NCI-H2171 treated with DMSO at 0.1 percent for 48 hours (cell line): ENCODE results near the gene DRD3.

Source experiments
- DNase-seq: peaks from one replicate; lab custom pipeline; 2025; lab: John Stamatoyannopoulos, UW

DRD3 gene

GRCh38 chr3:114178770-114179368 lies at the start of gene DRD3:
Gene DRD3 (minus strand): TSS chr3:114179052. CDS start chr3:114171992, 7,060 bp downstream.
- no peak for DNase-seq

DNA sequence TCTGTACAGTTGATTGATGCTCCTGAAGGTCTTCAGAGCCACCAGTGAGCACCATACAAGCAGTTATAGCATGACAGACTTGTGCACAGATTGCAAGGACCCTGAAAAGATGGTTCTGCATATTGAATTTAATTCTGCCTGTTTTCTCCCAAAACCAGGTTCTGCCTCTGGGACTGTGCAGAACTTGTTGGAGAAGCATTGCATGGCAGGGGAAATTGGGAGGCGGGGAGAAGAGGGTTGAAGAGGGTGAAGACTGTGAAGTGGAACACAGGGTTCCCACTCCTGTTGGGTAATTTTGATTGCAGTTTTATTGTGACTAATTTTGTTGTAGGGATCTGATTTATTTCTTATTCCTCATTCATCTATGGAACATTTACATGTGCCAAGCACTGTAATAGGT lies 48.2 kb upstream of the DRD3 start:
- DNase-seq, result no peak

DNA sequence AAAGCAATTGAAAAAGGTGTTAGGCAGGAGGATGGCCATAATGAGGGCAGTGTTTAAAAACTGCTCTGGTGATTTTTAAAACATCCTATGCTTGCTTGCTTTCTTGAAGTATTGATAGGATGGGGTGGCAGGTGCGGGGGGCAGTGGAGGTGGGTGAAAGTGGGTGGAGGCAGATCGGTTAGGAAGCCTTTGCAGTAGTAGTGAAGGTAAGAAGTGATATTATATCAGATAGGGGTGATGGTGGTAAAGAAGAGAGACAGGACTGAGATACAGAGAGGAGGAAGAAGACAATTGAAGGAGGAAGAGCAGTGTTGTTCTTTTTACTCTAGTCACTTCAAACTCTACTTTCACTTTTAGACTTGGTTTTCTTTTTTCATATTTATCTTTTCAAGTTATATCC lies 47.5 kb upstream of the DRD3 start:
- no peak for DNase-seq

- DNase-seq, result no peak
Measured at GRCh38 chr3:114223143-114223542, 44.3 kb upstream of the DRD3 start.

DNA sequence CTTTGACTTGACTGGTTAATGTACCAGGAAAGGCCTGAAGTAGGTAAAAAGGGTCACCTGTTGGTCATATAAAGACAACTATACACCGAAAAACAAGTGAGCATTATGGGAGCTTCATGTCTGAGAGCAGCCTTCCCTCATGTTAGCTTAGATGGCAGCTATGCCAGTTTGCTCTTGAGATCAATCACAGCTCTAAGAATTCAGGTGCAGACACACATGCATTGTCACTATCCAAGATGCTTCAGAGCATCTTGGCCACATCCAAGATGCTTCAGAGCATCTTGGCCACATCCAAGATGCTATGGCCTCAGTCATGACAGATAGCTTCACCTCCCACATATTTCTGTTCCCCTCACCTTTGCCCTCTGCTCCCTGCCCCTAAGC lies 43.0 kb upstream of the DRD3 start:
- no peak for DNase-seq

GRCh38 chr3:114221165-114221880 lies 42.5 kb upstream of the DRD3 start:
- DNase-seq, result no peak

GRCh38 chr3:114219741-114220140 lies 40.9 kb upstream of the DRD3 start:
- DNase-seq, result no peak

GRCh38 chr3:114218578-114219185 lies 39.8 kb upstream of the DRD3 start:
- DNase-seq, result peak; percentile 69

DNA sequence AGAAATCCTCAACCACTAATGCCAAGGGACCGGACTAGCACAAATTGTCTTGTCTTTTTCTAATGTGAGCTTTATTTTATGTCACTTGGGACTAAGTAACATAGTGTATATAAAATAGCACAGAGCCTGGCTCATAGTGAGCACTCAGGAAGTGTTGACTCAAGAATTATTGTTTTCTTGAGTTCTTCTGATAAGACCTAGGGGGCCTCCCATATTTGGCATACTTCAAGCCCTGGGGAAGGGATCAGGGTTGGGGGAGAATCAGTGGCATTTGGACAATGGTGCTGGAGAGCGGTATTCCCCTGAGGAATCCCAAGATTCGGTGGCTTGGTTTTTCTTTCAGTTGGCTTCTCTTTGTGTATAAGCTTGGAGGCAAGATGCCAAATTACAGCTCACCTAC lies 39.2 kb upstream of the DRD3 start:
- peak; percentile 18 for DNase-seq

- DNase-seq, result peak; percentile 49
Measured at GRCh38 chr3:114217266-114217665, 38.4 kb upstream of the DRD3 start.

- DNase-seq, result no peak
Measured at GRCh38 chr3:114216186-114216970, 37.5 kb upstream of the DRD3 start.

DNA sequence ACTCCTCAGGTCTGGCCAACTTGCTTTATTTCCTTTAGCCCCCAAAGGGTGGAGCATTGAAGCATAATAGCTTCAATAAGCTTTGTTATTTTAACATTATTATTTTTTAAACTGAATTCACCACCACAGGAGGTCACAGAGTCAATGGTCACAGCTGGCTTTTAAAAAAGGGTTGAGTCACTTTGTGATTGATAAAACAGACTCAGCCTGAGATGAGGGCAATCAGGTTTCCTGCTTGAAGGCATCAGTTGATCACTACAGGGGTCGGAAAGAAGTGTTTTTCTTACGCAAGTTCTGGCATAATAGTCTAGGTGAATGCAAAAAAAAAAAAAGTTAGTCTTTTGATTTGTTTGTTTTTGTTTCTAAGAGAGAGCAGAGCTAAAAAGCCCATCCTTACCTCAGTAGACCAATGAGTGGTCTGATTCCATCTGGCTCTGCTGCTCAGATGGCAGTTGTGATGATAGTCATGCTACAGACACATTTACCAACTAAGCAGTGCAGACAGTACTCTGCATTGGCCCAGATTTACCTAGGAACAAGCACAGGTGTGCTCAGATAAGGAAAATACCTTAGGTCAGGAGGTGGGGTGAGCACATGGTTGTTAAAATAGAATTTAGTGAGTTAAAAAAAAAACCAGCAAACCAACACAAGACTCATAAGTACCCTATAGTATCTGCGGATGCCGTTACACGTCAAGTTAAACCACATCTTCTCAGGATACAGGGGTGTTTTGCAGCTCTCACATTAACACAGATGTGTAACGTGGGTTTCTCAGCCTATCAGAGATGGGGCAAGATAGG lies 35.9 kb upstream of the DRD3 start:
- DNase-seq, result peak; percentile 28

- peak; percentile 84 for DNase-seq
Measured at GRCh38 chr3:114213627-114214541, 35.0 kb upstream of the DRD3 start.

- DNase-seq, result no peak
Measured at GRCh38 chr3:114213292-114213626, 34.4 kb upstream of the DRD3 start.

DNA sequence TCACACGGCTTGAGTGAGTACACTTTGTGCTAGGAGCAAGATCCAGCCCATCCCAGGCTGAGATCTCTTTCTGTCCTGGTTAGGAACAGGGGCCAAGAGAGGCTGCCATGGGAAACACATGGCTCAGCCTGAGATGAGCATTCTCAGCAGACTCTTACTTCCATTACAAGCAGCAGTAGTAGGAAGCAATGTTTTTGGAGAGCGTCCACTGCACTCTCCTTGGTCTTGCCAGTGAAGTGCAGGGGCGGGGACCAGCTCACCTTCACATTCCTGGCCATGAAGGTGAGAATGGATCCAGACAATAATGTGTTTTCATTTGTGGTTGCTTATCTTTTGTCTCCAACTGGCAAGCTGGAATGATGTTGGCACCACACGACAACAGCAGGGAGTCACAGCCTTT lies 33.8 kb upstream of the DRD3 start:
- DNase-seq, result no peak

GRCh38 chr3:114207768-114208167 lies 28.9 kb upstream of the DRD3 start:
- DNase-seq, result no peak

GRCh38 chr3:114206342-114206741 lies 27.5 kb upstream of the DRD3 start:
- no peak for DNase-seq

DNA sequence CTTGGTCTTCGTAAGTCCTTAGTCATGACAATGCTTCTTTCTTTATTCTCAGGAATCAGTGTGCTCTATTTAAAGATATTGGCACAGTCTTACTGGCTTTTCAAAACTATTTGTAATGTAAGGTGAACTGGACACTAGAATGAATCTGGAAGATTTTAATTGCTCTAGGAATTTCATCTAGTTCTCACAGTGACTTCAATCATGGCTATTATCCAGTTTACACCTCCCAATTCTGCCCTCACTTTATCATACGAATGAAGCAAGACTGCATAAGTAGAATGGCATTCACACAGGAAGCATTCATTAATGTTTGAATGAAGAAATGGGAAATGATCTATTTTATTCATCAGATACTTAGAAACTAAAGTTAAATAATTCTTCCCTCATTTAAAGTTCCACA lies 26.7 kb upstream of the DRD3 start:
- no peak for DNase-seq

DNA sequence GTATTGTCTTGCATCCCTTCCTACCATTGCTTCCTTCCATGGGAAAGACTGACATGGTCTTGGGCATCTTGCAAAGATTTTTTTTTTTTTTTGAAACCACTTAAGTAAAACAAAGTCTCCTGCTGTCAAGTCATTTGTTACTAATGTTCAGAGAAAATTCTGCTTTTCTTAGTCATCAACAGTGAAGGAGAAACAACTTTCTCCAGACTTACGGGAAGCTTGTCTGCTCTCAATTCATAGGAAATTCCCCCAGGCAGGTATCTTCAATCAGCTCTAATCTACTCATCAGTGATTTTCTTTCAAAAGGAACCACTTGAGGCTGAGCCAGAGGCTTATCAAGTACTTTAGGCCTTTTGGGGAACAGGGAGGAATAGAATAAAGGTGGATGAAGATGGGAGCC lies 15.9 kb upstream of the DRD3 start:
- DNase-seq, result no peak

DNA sequence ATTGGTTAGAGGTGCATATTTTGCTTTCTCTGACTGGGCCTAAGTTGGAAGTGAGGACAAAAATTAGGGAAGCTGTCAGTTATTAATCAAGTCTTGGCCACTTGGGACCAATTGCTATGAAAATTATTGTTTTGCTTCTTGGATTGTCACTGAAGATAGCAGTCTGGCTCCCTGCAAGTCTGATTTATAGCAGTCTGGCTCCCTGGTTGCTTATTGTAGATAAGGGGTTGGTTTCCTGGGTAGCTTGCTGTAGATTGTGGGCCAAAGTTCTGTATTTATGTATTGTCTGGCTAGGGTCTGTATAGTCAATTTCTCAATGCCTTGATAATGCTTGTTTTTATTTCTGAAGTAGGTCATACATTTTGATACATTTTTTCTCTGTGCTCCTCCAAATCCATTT lies 13.3 kb upstream of the DRD3 start:
- no peak for DNase-seq

DNA sequence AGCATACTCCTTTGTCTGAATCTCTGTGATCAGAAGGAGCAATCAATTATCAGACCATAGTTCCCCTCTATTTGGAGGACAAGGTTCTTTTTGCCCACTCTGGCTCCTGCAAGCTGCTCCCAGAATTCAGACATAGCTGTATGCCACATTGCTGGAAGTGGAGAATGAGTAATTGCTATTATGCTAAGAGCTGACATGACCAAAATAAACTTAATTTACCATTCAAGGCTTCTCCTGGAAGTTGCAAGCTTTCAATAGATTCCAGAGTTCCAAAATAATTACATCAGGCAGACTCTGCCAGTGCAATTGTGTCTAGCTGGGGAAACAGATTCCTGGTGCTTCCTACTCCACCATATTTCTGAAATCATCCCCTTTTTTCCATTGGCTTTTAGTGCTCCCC lies 7.6 kb upstream of the DRD3 start:
- DNase-seq, result no peak
